ENCODE measurements around the gene PNMA3.
"Not testable (repeated sequence)": the region's sequence is repeated elsewhere in the genome, so short reads cannot be mapped to it uniquely, and the experiment has no call there.

PNMA3 gene, protein sequence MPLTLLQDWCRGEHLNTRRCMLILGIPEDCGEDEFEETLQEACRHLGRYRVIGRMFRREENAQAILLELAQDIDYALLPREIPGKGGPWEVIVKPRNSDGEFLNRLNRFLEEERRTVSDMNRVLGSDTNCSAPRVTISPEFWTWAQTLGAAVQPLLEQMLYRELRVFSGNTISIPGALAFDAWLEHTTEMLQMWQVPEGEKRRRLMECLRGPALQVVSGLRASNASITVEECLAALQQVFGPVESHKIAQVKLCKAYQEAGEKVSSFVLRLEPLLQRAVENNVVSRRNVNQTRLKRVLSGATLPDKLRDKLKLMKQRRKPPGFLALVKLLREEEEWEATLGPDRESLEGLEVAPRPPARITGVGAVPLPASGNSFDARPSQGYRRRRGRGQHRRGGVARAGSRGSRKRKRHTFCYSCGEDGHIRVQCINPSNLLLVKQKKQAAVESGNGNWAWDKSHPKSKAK

GRCh38 chrX:153055871-153056749, at the start of gene PNMA3:
TSS of gene PNMA3 (plus strand) at chrX:153056470. CDS start at chrX:153057056, 586 bp downstream.
- DNase-seq = no peak

DNA sequence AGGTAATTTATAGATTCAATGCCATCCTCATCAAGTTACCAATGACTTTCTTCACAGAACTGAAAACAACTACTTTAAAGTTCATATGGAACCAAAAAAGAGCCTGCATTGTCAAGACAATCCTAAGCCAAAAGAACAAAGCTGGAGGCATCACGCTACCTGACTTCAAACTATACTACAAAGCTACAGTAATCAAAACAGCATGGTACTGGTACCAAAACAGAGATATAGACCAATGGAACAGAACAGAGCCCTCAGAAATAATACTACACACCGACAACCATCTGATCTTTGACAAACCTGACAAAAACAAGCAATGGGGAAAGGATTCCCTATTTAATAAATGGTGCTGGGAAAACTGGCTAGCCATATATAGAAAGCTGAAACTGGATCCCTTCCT, 39.1 kb upstream of the PNMA3 start:
- DNase-seq = not testable (repeated sequence)

DNA sequence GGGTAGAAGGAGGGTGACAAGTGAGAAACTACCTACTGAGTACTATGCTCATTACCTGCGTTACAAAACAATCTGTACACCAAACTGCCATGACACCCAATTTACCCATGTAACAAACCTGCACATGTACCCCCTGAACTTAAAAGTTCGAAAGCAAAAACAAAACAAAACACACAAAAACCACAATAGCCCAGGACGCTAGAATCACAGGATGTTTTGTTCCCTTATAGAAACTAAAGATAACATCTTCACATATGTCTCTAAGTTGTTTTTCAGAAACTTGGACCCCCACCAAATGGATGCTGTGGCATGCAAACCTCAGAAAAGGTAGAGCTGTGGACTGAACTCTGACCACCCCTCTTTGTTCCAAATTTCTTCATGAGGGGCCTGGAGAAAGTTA, 37.1 kb upstream of the PNMA3 start:
- DNase-seq = peak; percentile 4

GRCh38 chrX:153026501-153026900, 29.8 kb upstream of the PNMA3 start:
- not testable (repeated sequence) for DNase-seq

GRCh38 chrX:153028487-153028886, 27.8 kb upstream of the PNMA3 start:
- DNase-seq = not testable (repeated sequence)

GRCh38 chrX:153029162-153029561, 27.1 kb upstream of the PNMA3 start:
- no peak for DNase-seq

- no peak for DNase-seq
Observed at GRCh38 chrX:153029875-153030274, 26.4 kb upstream of the PNMA3 start.

- no peak for DNase-seq
Observed at GRCh38 chrX:153030801-153031200, 25.5 kb upstream of the PNMA3 start.

GRCh38 chrX:153032397-153033118, 23.7 kb upstream of the PNMA3 start:
- peak; percentile 46 for DNase-seq

- no peak for DNase-seq
Observed at GRCh38 chrX:153049093-153049492, 7.2 kb upstream of the PNMA3 start.

GRCh38 chrX:153052534-153052933, 3.7 kb upstream of the PNMA3 start:
- no peak for DNase-seq

GRCh38 chrX:153057281-153057680, 1.0 kb downstream of the PNMA3 start:
- no peak for DNase-seq

GRCh38 chrX:153059191-153060094, 3.2 kb downstream of the PNMA3 start:
- no peak for DNase-seq

DNA sequence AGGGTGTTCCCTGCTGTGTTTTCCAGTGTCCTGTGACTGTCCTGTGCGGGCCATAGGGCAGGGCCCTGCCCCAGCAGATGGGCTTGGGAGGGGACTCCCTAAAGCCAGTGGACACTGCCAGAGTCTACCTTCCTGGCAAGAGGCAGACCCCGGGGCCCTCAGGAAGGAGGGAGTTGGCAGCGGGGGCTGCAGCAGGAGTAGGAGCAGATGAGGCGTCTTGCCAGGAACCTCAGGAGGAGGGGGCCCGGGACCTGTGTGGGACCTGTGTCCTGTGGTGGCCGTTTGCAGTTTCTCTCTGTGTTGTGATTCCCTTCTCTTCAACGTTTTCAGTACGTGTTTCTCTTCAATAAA, 3.8 kb downstream of the PNMA3 start:
- no peak for DNase-seq

GRCh38 chrX:153061732-153062131, 5.5 kb downstream of the PNMA3 start:
- DNase-seq = no peak

DNA sequence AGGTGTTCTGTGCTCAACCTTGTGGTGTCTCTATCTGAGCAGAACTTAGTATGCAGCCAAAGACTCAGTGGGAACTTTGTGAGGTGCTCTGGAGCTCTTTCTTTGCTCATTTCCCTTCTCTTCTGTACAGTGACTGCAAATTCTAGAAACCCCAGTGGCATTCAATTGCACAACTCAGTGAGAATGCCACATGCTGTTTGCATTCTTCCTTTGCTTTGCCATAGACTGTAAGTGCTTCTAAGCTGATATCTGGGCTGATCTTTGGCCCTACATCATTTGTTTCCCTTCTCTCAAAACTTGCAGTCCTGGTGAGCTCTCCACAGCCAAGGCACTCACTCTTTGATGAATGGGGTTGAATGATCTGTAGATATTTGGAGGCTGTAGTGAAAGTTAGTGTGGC, 7.0 kb downstream of the PNMA3 start:
- DNase-seq = no peak

DNA sequence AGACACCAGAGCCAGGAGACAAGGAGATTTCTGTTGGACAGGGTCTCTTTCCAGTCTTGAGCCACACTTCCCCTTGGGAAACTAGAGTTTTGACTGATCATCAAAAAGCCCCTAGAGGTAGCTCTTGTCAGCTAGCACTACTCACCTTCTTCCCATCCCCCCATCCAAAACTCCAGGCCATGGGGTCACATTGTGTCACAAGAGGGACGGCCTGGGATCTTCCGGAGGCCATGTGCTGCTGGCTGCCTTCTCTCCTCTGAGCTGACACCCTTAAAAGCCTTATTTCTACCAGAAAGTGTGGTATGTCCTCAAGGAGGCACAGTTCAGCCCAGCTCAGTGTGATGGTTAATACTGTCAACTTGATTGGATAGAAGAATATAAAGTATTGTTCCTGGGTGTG, 7.8 kb downstream of the PNMA3 start:
- no peak for DNase-seq

- DNase-seq = no peak
Observed at GRCh38 chrX:153065389-153065788, 9.1 kb downstream of the PNMA3 start.

- not testable (repeated sequence) for DNase-seq
Observed at GRCh38 chrX:153066402-153066801, 10.1 kb downstream of the PNMA3 start.

DNA sequence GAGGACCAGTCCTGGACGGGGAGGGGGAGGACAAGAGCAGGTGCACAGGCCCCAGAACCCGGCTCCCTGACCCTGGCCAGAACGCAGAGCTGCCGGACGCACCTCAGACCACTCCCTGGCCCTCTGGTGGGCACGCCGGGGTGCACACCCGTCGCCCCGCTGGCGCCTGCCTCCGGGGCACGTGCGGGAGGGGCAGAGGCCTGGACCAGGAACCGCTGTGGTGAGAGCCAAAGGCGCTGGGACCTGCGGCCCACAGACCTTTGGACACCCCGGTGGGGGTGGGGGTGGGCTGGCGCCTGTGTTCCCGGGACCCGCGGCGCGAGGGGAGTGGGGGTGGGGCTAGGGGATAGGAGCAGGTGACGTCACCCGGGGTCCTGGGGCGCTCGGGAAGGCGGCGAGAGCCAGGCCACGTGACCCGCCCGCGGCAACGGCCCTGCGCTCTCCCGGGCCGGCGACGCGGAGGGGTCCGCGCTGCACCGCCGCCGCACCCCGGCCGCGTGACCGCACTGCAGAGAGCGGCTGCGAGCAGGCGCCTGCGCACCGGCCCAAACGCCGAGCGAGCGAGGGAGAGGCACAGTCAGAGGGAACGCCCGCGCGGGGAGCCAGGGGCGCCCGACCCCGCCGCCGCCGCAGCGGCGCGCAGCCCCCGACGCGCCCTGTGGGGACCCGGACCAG, 15.8 kb downstream of the PNMA3 start, which contains the start of gene PNMA6A:
TSS of gene PNMA6A (plus strand) at position 546 of the 675 bp plus-strand sequence. CDS start 609 bp downstream, outside the sequence.
- not testable (repeated sequence) for DNase-seq

- not testable (repeated sequence) for DNase-seq
Observed at GRCh38 chrX:153073331-153073730, 17.1 kb downstream of the PNMA3 start.
